Activated CD4-positive, alpha-beta memory T cell treated with anti-CD3 and anti-CD28 coated beads, Interleukin-2, amount 10 ng/mL, durations not matched to agents 7 days and 5 days (primary cell): Measurements from ENCODE around the gene OTOP2. TPM values are rescaled to one million over a fixed set of nuclear protein-coding genes. Genes with fewer than 3 reads are reported as not detected.

Source experiments
- CTCF ChIA-PET: fragments of 350-600 bp; sonication (Branson Sonifier 250); formaldehyde crosslinking; loops from one replicate; lab custom pipeline; 2021; ENCODE audit warnings: antibody characterized with exemption, inconsistent platforms; lab: Charles Lee
- POLR2A ChIA-PET: fragments of 350-600 bp; sonication (Branson Sonifier 250); formaldehyde crosslinking; loops from one replicate; lab custom pipeline; 2021; ENCODE audit warnings: antibody characterized with exemption; lab: Charles Lee
- DNase-seq: peaks from one replicate; pipeline ENCODE4 v3.0.0-alpha.2; 2020
- H3K27ac Mint-ChIP-seq: one replicate; pipeline ENCODE4 v1.8.0; 2021; ENCODE audit warnings: mild to moderate bottlenecking, mixed read lengths
- H3K27me3 Mint-ChIP-seq: one replicate; pipeline ENCODE4 v1.8.0; 2021; ENCODE audit warnings: mixed read lengths
- H3K36me3 Mint-ChIP-seq: one replicate; pipeline ENCODE4 v1.8.0; 2021; ENCODE audit warnings: low read depth, mixed read lengths
- H3K4me1 Mint-ChIP-seq: one replicate; pipeline ENCODE4 v1.8.0; 2021; ENCODE audit warnings: mixed read lengths
- H3K4me3 Mint-ChIP-seq: one replicate; pipeline ENCODE4 v1.8.0; 2021; ENCODE audit warnings: mild to moderate bottlenecking, mixed read lengths
- H3K9me3 Mint-ChIP-seq: one replicate; pipeline ENCODE4 v1.8.0; 2021; ENCODE audit warnings: mixed read lengths
- total RNA-seq, 2 experiments: library from RNA; stranded (reverse); gene quantifications; one replicate each; pipeline ENCODE4 v1.2.3, GENCODE V29; 2021

OTOP2 gene
- total RNA-seq, 2 experiments from 2014 or later, result not detected

- no peak overlapping the region for H3K27ac Mint-ChIP-seq
- H3K9me3 Mint-ChIP-seq, result no peaks in the 10 kb centered on the region
- ChIA-PET POLR2A (no interaction called here), CTCF (interaction anchor here (1.0 kb wide), 1 partner anchor 47 kb away, joined by 3 read pairs; no protein-coding TSS in a partner anchor)
- peaks cover 47% of the 10 kb centered on the region for H3K27me3 Mint-ChIP-seq
- no peak overlapping the region for H3K4me3 Mint-ChIP-seq
- DNase-seq, result no peak
- peaks cover 3% of the 10 kb centered on the region for H3K4me1 Mint-ChIP-seq
- H3K36me3 Mint-ChIP-seq, result no peaks in the 10 kb centered on the region
These were observed 1.9 kb upstream of the OTOP2 start for GRCh38 chr17:74922172-74922571.

GRCh38 chr17:74922694-74923537 is 1.2 kb upstream of the OTOP2 start, which contains the start of gene USH1G:
TSS of gene USH1G (minus strand) at chr17:74923255. CDS start at chr17:74923073, 182 bp downstream.
- Mint-ChIP-seq H3K27ac (no peak within 1 kb of the TSS), H3K9me3 (no peaks in the 10 kb centered on the region), H3K4me1 (peaks cover 3% of the 10 kb centered on the region), H3K36me3 (no peaks in the 10 kb centered on the region), H3K27me3 (peaks cover 53% of the 10 kb centered on the region), H3K4me3 (no peak within 1 kb of the TSS)
- POLR2A ChIA-PET, result no interaction called here
- CTCF ChIA-PET, result interaction anchor here (0.8 to 3.5 kb wide), 7 partner anchors 23 to 490 kb away, joined by 3 to 20 read pairs (median 3); partner anchors contain the start of gene FDXR
- peak; percentile 20 for DNase-seq

DNA sequence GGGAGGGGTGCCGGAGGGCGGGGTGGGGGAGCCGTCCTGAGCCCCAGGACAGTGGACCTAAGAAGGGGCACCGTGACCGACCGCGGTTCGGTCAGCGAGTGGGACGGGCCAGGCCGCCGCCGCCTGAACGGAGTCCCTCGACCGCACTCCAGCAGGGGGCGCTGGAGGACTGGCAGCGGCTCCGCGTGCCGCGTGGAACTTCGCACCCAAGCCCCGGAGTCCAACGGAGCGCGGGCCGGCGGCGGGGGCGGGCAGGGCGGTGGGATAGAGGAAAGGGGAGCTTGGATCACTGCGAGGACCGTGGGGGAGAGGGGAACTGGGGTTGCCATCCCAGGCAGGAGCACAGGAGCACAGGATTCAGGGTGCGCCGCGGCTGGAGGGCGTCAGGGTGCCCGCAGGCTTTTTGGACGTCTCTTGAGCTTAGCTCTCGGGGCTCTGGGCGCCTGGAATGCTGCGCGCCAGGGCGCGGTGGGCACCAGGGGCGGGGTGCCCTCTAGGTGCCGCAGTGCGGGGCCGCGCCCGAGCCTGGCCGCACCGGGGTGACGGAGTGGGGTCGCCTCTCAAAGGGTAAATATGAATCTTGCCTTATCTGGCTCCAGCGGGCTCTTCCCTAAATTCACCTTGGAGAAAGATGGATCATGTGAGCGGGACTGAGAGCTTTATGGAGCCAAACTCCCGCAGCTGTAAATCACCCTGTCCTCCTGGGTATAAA is 379 bp upstream of the OTOP2 start:
- H3K36me3 Mint-ChIP-seq, result no peaks in the 10 kb centered on the region
- POLR2A ChIA-PET, result no interaction called here
- H3K27me3 Mint-ChIP-seq, result peaks cover 57% of the 10 kb centered on the region
- H3K4me3 Mint-ChIP-seq, result no peak overlapping the region
- CTCF ChIA-PET, result interaction anchor here (0.8 to 3.5 kb wide), 8 partner anchors 24 to 489 kb away, joined by 3 to 20 read pairs (median 4); partner anchors contain the start of gene FDXR
- peak; percentile 74 for DNase-seq
- H3K9me3 Mint-ChIP-seq, result no peaks in the 10 kb centered on the region
- H3K27ac Mint-ChIP-seq, result no peak overlapping the region
- peaks cover 3% of the 10 kb centered on the region for H3K4me1 Mint-ChIP-seq

DNA sequence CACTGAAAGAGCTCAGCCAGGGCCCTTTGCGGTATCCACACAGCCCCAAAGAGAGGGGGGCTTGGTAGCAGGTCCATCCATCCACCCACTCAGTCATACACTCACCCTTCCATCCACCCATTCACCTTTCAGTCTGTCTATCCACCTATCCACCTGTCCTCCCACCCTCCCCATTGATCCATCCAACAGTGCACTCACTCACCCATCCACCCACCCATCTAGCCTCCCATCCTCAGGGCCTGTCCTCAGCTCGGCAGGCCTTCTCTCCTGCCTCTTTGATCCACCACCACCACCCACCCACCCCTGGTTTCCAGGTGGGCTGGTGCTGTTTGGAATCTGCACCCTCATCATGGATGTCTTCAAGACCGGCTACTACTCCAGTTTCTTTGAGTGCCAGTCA is 1.2 kb downstream of the OTOP2 start:
- H3K27ac Mint-ChIP-seq, result no peak overlapping the region
- DNase-seq, result no peak
- ChIA-PET POLR2A (interaction anchor here (0.7 kb wide), 1 partner anchor 33 kb away, joined by 3 read pairs; no protein-coding TSS in a partner anchor), CTCF (interaction anchor here (1.0 to 3.5 kb wide), 4 partner anchors 12 to 36 kb away, joined by 3 to 20 read pairs (median 5); no protein-coding TSS in a partner anchor)
- H3K36me3 Mint-ChIP-seq, result no peaks in the 10 kb centered on the region
- no peak overlapping the region for H3K4me3 Mint-ChIP-seq
- H3K9me3 Mint-ChIP-seq, result no peaks in the 10 kb centered on the region
- peaks cover 3% of the 10 kb centered on the region for H3K4me1 Mint-ChIP-seq
- peaks cover 59% of the 10 kb centered on the region for H3K27me3 Mint-ChIP-seq

GRCh38 chr17:74928786-74929185 is 4.7 kb downstream of the OTOP2 start:
- CTCF ChIA-PET, result interaction anchor here (0.7 kb wide), 1 partner anchor 33 kb away, joined by 3 read pairs; no protein-coding TSS in a partner anchor
- H3K27ac Mint-ChIP-seq, result no peak overlapping the region
- H3K4me1 Mint-ChIP-seq, result peaks cover 3% of the 10 kb centered on the region
- POLR2A ChIA-PET, result no interaction called here
- H3K36me3 Mint-ChIP-seq, result no peaks in the 10 kb centered on the region
- H3K4me3 Mint-ChIP-seq, result no peak overlapping the region
- H3K9me3 Mint-ChIP-seq, result no peaks in the 10 kb centered on the region
- peaks cover 68% of the 10 kb centered on the region for H3K27me3 Mint-ChIP-seq
- DNase-seq, result no peak

DNA sequence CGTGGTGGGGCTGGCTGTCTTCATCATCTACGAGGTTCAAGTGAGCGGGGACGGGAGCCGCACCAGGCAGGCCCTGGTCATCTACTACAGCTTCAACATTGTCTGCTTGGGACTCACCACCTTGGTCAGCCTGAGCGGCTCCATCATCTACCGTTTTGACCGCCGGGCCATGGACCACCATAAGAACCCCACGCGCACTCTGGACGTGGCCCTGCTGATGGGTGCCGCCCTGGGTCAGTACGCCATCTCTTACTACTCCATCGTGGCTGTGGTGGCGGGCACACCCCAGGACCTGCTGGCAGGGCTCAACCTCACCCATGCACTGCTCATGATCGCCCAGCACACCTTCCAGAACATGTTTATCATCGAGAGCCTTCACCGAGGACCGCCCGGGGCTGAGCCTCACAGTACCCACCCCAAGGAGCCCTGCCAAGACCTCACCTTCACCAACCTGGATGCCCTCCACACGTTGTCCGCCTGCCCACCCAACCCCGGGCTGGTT is 6.5 kb downstream of the OTOP2 start:
- ChIA-PET CTCF (no interaction called here), POLR2A (no interaction called here)
- H3K27ac Mint-ChIP-seq, result no peak overlapping the region

DNA sequence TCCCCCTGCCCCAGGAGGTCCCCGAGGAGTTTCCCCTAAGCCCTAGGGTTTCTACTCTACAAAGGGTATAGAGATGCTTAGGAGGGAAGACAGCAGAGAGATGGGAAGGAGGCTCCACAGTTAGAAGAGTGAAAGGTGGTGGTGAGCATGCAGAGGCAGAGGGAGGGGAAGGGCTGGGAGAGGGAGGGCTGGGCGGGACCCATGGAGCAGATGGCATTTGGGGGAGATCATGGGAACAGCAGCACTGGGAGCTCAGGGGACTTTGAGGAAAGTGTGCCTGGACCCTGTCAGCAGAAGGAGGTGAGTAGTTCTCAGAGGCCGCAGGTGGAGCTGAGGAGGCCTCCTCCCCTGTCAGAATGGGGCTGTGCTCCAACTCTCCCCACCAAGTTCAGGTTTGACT is 11.0 kb downstream of the OTOP2 start:
- H3K27ac Mint-ChIP-seq, result no peak overlapping the region
- H3K4me3 Mint-ChIP-seq, result no peak overlapping the region
- no peaks in the 10 kb centered on the region for H3K9me3 Mint-ChIP-seq
- DNase-seq, result no peak
- no peaks in the 10 kb centered on the region for H3K36me3 Mint-ChIP-seq
- ChIA-PET POLR2A (no interaction called here), CTCF (no interaction called here)
- H3K27me3 Mint-ChIP-seq, result peaks cover 73% of the 10 kb centered on the region
- H3K4me1 Mint-ChIP-seq, result no peaks in the 10 kb centered on the region

More for the DNA sequence above, 6.5 kb downstream of the OTOP2 start:
- H3K4me3 Mint-ChIP-seq, result no peak overlapping the region
- no peaks in the 10 kb centered on the region for H3K9me3 Mint-ChIP-seq
- no peak for DNase-seq
- H3K36me3 Mint-ChIP-seq, result no peaks in the 10 kb centered on the region
- H3K27me3 Mint-ChIP-seq, result peaks cover 69% of the 10 kb centered on the region
- H3K4me1 Mint-ChIP-seq, result no peaks in the 10 kb centered on the region

DNA sequence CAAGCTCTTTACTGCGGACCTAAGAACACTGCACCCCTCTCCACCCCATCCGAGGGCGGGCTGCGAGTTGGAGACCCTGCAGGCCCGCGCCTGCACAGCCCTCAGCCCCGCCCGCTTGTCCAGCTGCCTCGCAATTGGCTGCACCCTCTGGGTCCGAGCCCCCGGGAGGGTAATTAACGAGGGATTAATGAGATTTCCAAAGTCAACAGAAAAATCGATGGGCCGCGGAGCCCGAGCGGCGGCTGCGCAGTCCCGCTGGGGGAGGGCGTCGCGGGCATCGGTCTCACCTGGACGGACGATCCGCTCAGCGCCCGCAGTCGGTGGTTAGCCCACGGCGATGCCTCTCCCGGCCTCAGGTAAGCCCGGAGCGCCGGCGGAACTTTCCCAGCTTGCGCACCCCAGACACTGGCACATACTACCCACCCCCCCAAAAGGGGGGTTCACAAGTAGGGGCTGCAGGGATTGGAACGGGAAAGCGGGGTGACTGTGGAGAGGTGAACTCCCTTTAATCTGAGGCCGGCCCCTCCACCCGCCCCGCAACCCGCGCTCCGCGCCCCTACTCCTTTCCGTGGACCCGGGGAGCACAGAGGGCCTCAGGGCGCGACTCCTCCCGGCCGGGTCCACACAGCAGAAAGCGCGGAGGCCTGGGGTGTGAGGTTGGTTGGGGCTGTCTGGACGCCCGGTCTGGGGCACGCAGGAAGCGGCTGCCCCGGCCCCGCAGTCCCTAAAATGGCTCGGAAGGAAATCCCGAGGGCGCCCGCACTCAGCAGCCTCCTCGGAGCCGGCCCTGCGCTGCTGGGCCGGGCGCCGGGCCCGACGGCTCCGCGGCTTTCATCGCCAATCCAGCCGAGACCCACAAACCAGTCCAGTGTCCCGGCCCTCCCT is 11.8 kb downstream of the OTOP2 start, which contains the start of gene OTOP3:
OTOP3 (plus strand) TSS at position 314 of the 885 bp plus-strand sequence; CDS start at position 338, 24 bp downstream.
- Mint-ChIP-seq H3K27me3 (peaks cover 68% of the 10 kb centered on the region), H3K27ac (no peak within 1 kb of the TSS), H3K4me1 (no peaks in the 10 kb centered on the region), H3K36me3 (no peaks in the 10 kb centered on the region), H3K9me3 (no peaks in the 10 kb centered on the region), H3K4me3 (no peak within 1 kb of the TSS)
- POLR2A ChIA-PET, result no interaction called here
- CTCF ChIA-PET, result no interaction called here
- DNase-seq, result no peak

DNA sequence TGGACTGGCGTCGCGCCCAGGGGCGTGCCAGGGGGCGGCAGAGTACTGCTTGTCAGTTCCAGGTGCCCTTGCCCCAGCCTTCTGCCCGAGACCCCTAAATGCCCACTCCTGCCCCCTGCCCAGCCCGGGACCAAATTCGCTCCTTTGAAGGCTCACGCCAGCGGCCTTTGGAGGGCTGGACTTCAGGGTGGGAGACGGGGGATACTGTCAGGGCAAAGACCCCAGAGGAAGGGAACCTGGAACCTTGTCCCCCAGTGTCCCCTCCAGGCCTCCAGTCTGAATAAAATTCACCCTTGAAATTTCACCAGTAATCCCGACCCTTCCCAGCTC is 12.4 kb downstream of the OTOP2 start:
- POLR2A ChIA-PET, result no interaction called here
- H3K27me3 Mint-ChIP-seq, result peaks cover 64% of the 10 kb centered on the region

DNA sequence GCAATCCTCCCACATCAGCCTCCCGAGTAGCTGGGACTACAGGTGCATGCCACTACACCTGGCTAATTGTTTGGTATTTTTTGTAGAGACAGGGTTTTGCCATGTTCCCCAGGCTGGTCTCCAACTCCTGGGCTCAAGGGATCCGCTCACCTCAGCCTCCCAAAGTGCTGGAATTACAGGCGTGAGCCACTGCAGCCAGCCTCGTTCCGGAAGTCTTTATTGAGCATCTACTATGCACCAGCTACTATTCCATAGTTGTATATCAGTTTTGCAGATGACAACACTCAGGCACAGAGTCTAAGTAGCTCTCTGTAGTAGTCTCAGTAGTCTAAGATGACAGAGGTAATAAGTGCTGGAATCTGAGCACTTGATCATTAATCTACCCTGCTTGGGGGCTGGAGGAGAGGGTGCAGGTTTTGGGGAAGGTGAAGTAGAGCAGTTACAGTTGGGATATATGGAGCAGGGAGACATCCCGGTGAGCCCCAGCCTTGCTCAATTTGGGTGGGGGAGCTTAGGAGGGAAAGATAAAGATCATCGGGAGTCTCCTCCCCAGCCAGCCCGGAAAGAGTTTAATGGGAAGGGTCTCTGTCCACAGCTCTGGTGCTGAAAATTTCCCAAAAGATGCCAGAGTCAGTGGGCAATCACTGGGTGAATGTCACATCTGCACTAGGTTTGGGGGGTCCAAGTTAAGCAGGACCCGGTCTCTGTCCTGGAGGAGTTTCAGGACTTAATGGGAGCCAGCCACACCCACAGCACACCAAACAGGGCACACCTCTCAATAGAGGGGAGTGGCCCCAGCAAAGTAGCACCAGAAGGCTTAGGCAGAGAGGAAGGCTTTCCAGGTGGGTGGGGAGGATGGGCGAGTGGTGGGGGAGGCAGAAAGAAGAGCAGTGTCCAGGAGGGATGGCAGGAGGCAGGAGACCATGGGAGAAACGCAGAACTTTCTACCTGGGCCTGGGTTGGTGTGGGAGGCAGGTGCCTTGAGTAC is 13.3 kb downstream of the OTOP2 start:
- H3K27me3 Mint-ChIP-seq, result peaks cover 61% of the 10 kb centered on the region
- H3K27ac Mint-ChIP-seq, result no peak overlapping the region
- ChIA-PET CTCF (interaction anchor here (0.7 to 1.3 kb wide), 2 partner anchors 12 to 24 kb away, joined by 3 to 4 read pairs; no protein-coding TSS in a partner anchor), POLR2A (no interaction called here)
- no peaks in the 10 kb centered on the region for H3K9me3 Mint-ChIP-seq
- H3K4me3 Mint-ChIP-seq, result no peak overlapping the region
- DNase-seq, result no peak
- H3K4me1 Mint-ChIP-seq, result no peaks in the 10 kb centered on the region
- H3K36me3 Mint-ChIP-seq, result no peaks in the 10 kb centered on the region

More for the DNA sequence above, 12.4 kb downstream of the OTOP2 start:
- DNase-seq, result no peak
- CTCF ChIA-PET, result interaction anchor here (0.7 to 1.3 kb wide), 2 partner anchors 11 to 25 kb away, joined by 3 to 4 read pairs; no protein-coding TSS in a partner anchor
- Mint-ChIP-seq H3K4me1 (no peaks in the 10 kb centered on the region), H3K36me3 (no peaks in the 10 kb centered on the region), H3K27ac (no peak overlapping the region), H3K4me3 (no peak overlapping the region), H3K9me3 (no peaks in the 10 kb centered on the region)

DNA sequence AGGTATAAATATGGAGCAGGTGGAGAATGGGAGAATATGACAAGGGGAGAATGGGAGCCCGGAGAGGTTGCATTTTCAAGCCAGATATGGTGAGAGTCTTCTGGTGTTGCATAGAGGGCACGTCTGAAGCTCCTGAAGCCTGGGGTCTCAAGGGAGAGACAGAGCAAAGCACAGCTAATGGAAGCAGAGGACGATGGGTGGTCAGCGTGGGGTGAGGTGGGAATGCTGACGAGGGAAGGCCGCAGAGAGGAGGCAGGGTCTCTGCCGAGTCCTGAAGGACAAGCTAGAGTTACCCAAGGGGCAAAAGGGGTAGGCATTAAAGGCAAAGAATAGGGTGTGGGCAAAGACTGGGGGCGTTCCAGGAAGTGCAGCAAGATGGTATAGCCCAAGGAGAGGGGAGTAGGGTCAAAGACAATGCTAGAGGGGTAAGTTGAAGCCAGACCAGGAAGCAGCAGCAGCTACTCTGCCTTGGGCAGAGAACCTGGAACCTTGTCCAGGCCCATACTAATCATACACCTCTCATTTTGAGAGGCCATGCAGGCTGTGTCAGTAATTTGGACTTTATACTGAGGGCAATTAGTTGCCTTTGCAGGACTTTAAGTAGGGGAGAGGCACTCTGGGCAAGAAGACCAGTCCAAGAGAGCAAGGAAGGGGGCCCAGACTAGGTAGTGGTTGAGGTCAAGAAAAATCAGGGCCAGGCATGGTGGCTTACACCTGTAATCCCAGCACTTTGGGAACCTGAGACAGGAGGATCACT is 14.3 kb downstream of the OTOP2 start:
- H3K27me3 Mint-ChIP-seq, result peaks cover 55% of the 10 kb centered on the region
- no peak for DNase-seq
- H3K36me3 Mint-ChIP-seq, result no peaks in the 10 kb centered on the region
- ChIA-PET CTCF (interaction anchor here (0.9 kb wide), 1 partner anchor 22 kb away, joined by 3 read pairs; no protein-coding TSS in a partner anchor), POLR2A (no interaction called here)
- H3K27ac Mint-ChIP-seq, result no peak overlapping the region
- no peak overlapping the region for H3K4me3 Mint-ChIP-seq
- H3K4me1 Mint-ChIP-seq, result no peaks in the 10 kb centered on the region
- H3K9me3 Mint-ChIP-seq, result no peaks in the 10 kb centered on the region
